Fibroblast of villous mesenchyme (primary cell): ENCODE data around the gene PCDHGA2. TPM values are rescaled to one million over a fixed set of nuclear protein-coding genes. Genes with fewer than 3 reads are reported as not detected.
A peak's percentile ranks its signal among the peaks of the same experiment; 100 is the strongest.

Source experiments
- DNase-seq: peaks from one replicate; pipeline ENCODE4 v3.0.0-alpha.2; 2010; ENCODE audit warnings: low read depth
- H3K4me3 ChIP-seq: 2 replicates; pipeline ENCODE4 v1.5.1; 2011; ENCODE audit warnings: low read depth, mild to moderate bottlenecking, low read length
- total RNA-seq: library from RNA; depleted of rRNA; stranded (reverse); fragments of >200 nt; gene quantifications from 2 replicates; pipeline ENCODE4 v1.2.3, GENCODE V29; 2012
- TF ChIP-seq, protein P1 (sequence below): IDR thresholded peaks from 2 replicates; pipeline ENCODE4 v1.5.1; 2012; ENCODE audit warnings: low read depth, mild to moderate bottlenecking, low read length; ENCODE audit not compliant: insufficient read depth

PCDHGA2 gene
- total RNA-seq, 1 donor: 3.0 TPM

- TF ChIP-seq, protein P1, sequence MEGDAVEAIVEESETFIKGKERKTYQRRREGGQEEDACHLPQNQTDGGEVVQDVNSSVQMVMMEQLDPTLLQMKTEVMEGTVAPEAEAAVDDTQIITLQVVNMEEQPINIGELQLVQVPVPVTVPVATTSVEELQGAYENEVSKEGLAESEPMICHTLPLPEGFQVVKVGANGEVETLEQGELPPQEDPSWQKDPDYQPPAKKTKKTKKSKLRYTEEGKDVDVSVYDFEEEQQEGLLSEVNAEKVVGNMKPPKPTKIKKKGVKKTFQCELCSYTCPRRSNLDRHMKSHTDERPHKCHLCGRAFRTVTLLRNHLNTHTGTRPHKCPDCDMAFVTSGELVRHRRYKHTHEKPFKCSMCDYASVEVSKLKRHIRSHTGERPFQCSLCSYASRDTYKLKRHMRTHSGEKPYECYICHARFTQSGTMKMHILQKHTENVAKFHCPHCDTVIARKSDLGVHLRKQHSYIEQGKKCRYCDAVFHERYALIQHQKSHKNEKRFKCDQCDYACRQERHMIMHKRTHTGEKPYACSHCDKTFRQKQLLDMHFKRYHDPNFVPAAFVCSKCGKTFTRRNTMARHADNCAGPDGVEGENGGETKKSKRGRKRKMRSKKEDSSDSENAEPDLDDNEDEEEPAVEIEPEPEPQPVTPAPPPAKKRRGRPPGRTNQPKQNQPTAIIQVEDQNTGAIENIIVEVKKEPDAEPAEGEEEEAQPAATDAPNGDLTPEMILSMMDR: peak; percentile 66
- H3K4me3 ChIP-seq: peak within 1 kb of the TSS; percentile 58
- peak; percentile 56 for DNase-seq
Measured at GRCh38 chr5:141387557-141388311, 49.2 kb downstream of the PCDHGA2 start, which contains the start of gene PCDHGB4. Gene PCDHGB4, plus strand, starts transcription at chr5:141387698. Its CDS starts 187 bp downstream, at chr5:141387885.

DNA sequence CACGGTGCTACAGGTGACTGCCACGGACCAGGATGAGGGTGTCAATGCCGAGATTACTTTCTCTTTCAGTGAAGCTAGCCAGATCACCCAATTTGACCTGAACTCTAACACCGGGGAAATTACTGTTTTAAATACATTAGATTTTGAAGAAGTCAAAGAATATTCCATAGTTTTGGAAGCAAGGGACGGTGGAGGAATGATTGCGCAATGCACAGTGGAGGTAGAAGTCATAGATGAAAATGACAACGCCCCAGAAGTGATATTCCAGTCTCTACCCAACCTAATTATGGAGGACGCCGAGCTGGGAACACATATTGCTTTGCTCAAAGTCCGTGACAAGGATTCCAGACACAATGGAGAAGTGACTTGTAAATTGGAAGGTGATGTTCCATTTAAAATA is 50.1 kb downstream of the PCDHGA2 start:
- DNase-seq: no peak
- TF ChIP-seq, protein P1: no peak
- H3K4me3 ChIP-seq: no peak overlapping the region

DNA sequence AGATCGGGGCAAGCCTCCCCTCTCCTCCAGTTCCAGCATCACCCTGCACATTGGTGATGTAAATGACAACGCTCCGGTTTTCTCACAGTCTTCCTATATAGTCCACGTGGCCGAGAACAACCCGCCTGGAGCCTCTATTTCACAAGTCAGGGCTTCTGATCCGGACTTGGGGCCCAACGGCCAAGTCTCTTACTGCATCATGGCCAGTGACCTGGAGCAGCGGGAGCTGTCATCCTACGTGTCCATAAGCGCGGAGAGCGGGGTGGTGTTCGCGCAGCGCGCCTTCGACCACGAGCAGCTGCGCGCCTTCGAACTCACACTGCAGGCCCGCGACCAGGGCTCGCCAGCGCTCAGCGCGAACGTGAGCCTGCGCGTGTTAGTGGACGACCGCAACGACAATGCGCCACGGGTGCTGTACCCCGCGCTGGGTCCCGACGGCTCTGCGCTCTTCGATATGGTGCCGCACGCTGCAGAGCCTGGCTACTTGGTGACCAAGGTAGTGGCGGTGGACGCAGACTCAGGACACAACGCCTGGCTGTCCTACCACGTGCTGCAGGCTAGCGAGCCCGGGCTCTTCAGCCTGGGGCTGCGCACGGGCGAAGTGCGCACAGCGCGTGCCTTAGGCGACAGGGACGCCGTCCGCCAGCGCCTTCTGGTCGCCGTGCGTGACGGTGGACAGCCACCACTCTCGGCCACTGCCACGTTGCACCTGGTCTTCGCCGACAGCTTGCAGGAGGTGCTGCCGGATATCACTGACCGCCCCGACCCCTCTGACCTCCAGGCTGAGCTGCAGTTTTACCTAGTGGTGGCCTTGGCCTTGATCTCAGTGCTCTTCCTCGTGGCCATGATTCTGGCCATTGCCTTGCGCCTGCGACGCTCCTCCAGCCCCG is 50.8 kb downstream of the PCDHGA2 start:
- H3K4me3 ChIP-seq: no peak overlapping the region
- DNase-seq: no peak
- TF ChIP-seq, protein P1: no peak

DNA sequence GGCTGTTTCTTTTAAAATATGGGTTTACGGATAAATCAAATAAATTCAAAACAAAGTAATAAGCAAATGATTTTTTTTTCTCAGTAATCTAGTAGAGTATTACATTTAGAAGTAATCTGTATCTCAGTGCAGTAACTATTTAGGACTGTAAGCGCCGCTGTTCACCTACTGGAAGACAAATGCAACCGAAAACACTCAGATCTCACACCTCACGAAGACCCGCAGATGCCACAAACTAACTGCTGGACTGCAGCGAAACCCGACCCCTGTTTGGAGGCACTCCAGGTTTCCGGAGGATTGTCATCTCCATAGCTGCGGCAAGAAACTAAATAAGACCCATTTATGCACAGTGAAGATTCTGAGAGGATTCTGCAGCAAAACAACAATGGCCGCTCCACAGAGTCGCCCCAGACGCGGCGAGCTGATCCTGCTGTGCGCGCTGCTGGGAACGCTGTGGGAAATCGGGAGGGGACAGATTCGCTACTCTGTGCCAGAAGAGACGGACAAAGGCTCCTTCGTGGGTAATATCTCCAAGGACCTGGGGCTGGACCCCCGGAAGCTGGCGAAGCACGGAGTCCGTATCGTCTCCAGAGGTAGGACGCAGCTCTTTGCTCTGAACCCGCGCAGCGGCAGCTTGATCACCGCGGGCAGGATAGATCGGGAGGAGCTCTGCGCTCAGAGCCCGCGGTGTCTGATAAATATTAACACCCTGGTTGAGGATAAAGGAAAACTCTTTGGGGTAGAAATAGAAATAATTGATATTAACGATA is 54.1 kb downstream of the PCDHGA2 start, which contains the start of gene PCDHGA8:
PCDHGA8 (plus strand) TSS at position 205 of the 770 bp plus-strand sequence; CDS start at position 386, 181 bp downstream.
- H3K4me3 ChIP-seq: no peak within 1 kb of the TSS
- TF ChIP-seq, protein P1: peak; percentile 18
- DNase-seq: peak; percentile 9

Other genes starting within 250 kb of the PCDHGA2 start
- under 0.01 and 0.32 TPM in 2 replicates for gene PCDHB2, start 244.1 kb upstream of the PCDHGA2 start, total RNA-seq
- 0.32 and 0.43 TPM in 2 replicates for gene PCDHB3, start 238.3 kb upstream of the PCDHGA2 start, total RNA-seq
- gene PCDHB4, start 216.9 kb upstream of the PCDHGA2 start, total RNA-seq: under 0.01 TPM in 2 replicates
- gene PCDHB5, start 203.6 kb upstream of the PCDHGA2 start, total RNA-seq: under 0.01 and 0.32 TPM in 2 replicates
- under 0.01 TPM in 2 replicates for gene PCDHB6, start 188.7 kb upstream of the PCDHGA2 start, total RNA-seq
- under 0.01 and 0.43 TPM in 2 replicates for gene PCDHB7, start 166.1 kb upstream of the PCDHGA2 start, total RNA-seq
- under 0.01 TPM in 2 replicates for gene PCDHB8, start 161.0 kb upstream of the PCDHGA2 start, total RNA-seq
- under 0.01 and 0.32 TPM in 2 replicates for gene PCDHB16, start 156.4 kb upstream of the PCDHGA2 start, total RNA-seq
- under 0.01 and 0.64 TPM in 2 replicates for gene PCDHB9, start 151.6 kb upstream of the PCDHGA2 start, total RNA-seq
- under 0.01 and 0.32 TPM in 2 replicates for gene PCDHB10, start 146.4 kb upstream of the PCDHGA2 start, total RNA-seq
- gene PCDHB11, start 139.1 kb upstream of the PCDHGA2 start, total RNA-seq: 0.32 TPM in 1 of 2 replicates, not detected in the other
- under 0.01 TPM in 1 of 2 replicates, not detected in the other for gene PCDHB12, start 130.0 kb upstream of the PCDHGA2 start, total RNA-seq
- gene PCDHB13, start 124.8 kb upstream of the PCDHGA2 start, total RNA-seq: under 0.01 and 0.32 TPM in 2 replicates
- 0.32 and 0.43 TPM in 2 replicates for gene PCDHB14, start 115.4 kb upstream of the PCDHGA2 start, total RNA-seq
- gene PCDHB15, start 93.4 kb upstream of the PCDHGA2 start, total RNA-seq: under 0.01 TPM in 2 replicates
- under 0.01 and 0.64 TPM in 2 replicates for gene SLC25A2, start 34.7 kb upstream of the PCDHGA2 start, total RNA-seq
- 49.3 and 73.0 TPM in 2 replicates for gene TAF7, start 18.0 kb upstream of the PCDHGA2 start, total RNA-seq
- gene PCDHGA1, start 8.2 kb upstream of the PCDHGA2 start, total RNA-seq: 0.64 and 0.86 TPM in 2 replicates
- 3.2 and 4.3 TPM in 2 replicates for gene PCDHGA3, start 5.1 kb downstream of the PCDHGA2 start, total RNA-seq
- 2.2 and 2.3 TPM in 2 replicates for gene PCDHGB1, start 11.3 kb downstream of the PCDHGA2 start, total RNA-seq
- gene PCDHGA4, start 16.3 kb downstream of the PCDHGA2 start, total RNA-seq: 4.5 and 7.3 TPM in 2 replicates
- gene PCDHGB2, start 21.2 kb downstream of the PCDHGA2 start, total RNA-seq: 2.3 and 2.6 TPM in 2 replicates
- gene PCDHGA5, start 25.4 kb downstream of the PCDHGA2 start, total RNA-seq: 1.3 and 1.9 TPM in 2 replicates
- gene PCDHGB3, start 31.5 kb downstream of the PCDHGA2 start, total RNA-seq: 3.9 and 5.2 TPM in 2 replicates
- gene PCDHGA6, start 35.1 kb downstream of the PCDHGA2 start, total RNA-seq: 4.7 and 4.8 TPM in 2 replicates
- gene PCDHGA7, start 44.0 kb downstream of the PCDHGA2 start, total RNA-seq: 3.5 and 4.5 TPM in 2 replicates
- gene PCDHGB4, start 48.9 kb downstream of the PCDHGA2 start, total RNA-seq: 11.0 and 13.4 TPM in 2 replicates
- 3.0 and 3.2 TPM in 2 replicates for gene PCDHGA8, start 53.9 kb downstream of the PCDHGA2 start, total RNA-seq
- gene PCDHGB5, start 59.2 kb downstream of the PCDHGA2 start, total RNA-seq: 23.2 and 25.0 TPM in 2 replicates
- gene PCDHGA9, start 64.0 kb downstream of the PCDHGA2 start, total RNA-seq: 4.7 and 5.2 TPM in 2 replicates
- gene PCDHGB6, start 69.3 kb downstream of the PCDHGA2 start, total RNA-seq: 4.2 and 4.3 TPM in 2 replicates
- gene PCDHGA10, start 74.2 kb downstream of the PCDHGA2 start, total RNA-seq: 11.7 and 12.2 TPM in 2 replicates
- 11.2 and 12.6 TPM in 2 replicates for gene PCDHGB7, start 78.9 kb downstream of the PCDHGA2 start, total RNA-seq
- 11.0 and 15.5 TPM in 2 replicates for gene PCDHGA11, start 82.3 kb downstream of the PCDHGA2 start, total RNA-seq
- gene PCDHGA12, start 91.7 kb downstream of the PCDHGA2 start, total RNA-seq: 15.5 and 18.7 TPM in 2 replicates
- gene PCDHGC3, start 137.2 kb downstream of the PCDHGA2 start, total RNA-seq: 35.4 and 36.3 TPM in 2 replicates
- 2.6 and 2.9 TPM in 2 replicates for gene PCDHGC4, start 146.3 kb downstream of the PCDHGA2 start, total RNA-seq
- gene PCDHGC5, start 150.3 kb downstream of the PCDHGA2 start, total RNA-seq: 2.6 TPM in 2 replicates